HepG2 (cell line): ENCODE data around the gene GPR68. TPM values are rescaled to one million over a fixed set of nuclear protein-coding genes. Genes with fewer than 3 reads are reported as not detected.

Experiments
- ATRX ChIP-seq: sonication (generic); formaldehyde crosslinking; IDR thresholded peaks from 2 replicates; pipeline ENCODE4 v1.4.0; 2020; ENCODE audit warnings: missing genetic modification reagents, borderline replicate concordance
- CBX2 ChIP-seq, 2 experiments: fragments of 200-600 bp in 1 of 2; sonication (generic); formaldehyde crosslinking in 1 of 2; IDR thresholded peaks; 2 replicates each; pipeline versions ENCODE4 v1.7.0 to v1.8.1; 2018 to 2022; ENCODE audit warnings: low read depth in 2 of 2, low read length in 1 of 2, mild to moderate bottlenecking in 1 of 2, missing genetic modification reagents in 1 of 2
- CBX5 ChIP-seq: sonication (generic); formaldehyde crosslinking; IDR thresholded peaks from 2 replicates; pipeline ENCODE4 v1.4.0; 2020; ENCODE audit warnings: missing genetic modification reagents, borderline replicate concordance
- KLF9 ChIP-seq: IDR thresholded peaks from 2 replicates; pipeline ENCODE4 v1.6.1; 2016; ENCODE audit warnings: low read depth
- MIER3 ChIP-seq: IDR thresholded peaks from 2 replicates; pipeline ENCODE4 v1.6.1; 2016; ENCODE audit warnings: missing compliant biosample characterization, borderline replicate concordance
- RAD51 ChIP-seq: fragments of 450-650 bp; IDR thresholded peaks from 2 replicates; pipeline ENCODE4 v1.6.1; 2016; ENCODE audit warnings: borderline replicate concordance
- TEAD2 ChIP-seq: sonication (generic); formaldehyde crosslinking; IDR thresholded peaks from 2 replicates; pipeline ENCODE4 v1.9.0; 2021; ENCODE audit warnings: missing genetic modification reagents
- ZNF180 ChIP-seq: sonication (generic); formaldehyde crosslinking; IDR thresholded peaks from 2 replicates; pipeline ENCODE4 v1.4.0; 2020; ENCODE audit warnings: low read depth, missing genetic modification reagents, borderline replicate concordance
- ZNF572 ChIP-seq: sonication (generic); formaldehyde crosslinking; IDR thresholded peaks from 2 replicates; pipeline ENCODE4 v1.5.1; 2020; ENCODE audit warnings: mild to moderate bottlenecking, missing genetic modification reagents
- polyA plus RNA-seq, 8 experiments: library from polyadenylated mRNA; depleted of rRNA in 3 of 8; stranded (reverse) in 7 of 8; unstranded in 1 of 8; fragments of >200 nt; fragmentation: Illumina TruSeq in 4 of 8; extraction: Trizol in 4 of 8; gene quantifications; 2 replicates each; pipeline versions ENCODE4 v1.2.1 to v1.2.3, GENCODE V29; 2011 to 2016; ENCODE audit warnings: low read depth in 4 of 8, missing spikeins in 1 of 8, mixed read lengths in 1 of 8; ENCODE audit not compliant: insufficient read depth in 1 of 8
- total RNA-seq, 5 experiments: library from RNA; depleted of rRNA; stranded (reverse); fragments of >200 nt; fragmentation: Illumina TruSeq; extraction: Trizol; gene quantifications; 2 replicates each; pipeline ENCODE4 v1.2.3, GENCODE V29; 2016; ENCODE audit warnings: low read depth in 1 of 5
- TF ChIP-seq, protein P1 (sequence below): IDR thresholded peaks from 2 replicates; pipeline ENCODE4 v1.6.1; 2016
- TF ChIP-seq, protein P2 (sequence below): sonication (generic); formaldehyde crosslinking; IDR thresholded peaks from 2 replicates; pipeline ENCODE4 v1.4.0; 2020; ENCODE audit warnings: missing genetic modification reagents
- TF ChIP-seq, protein P3 (sequence below): sonication (generic); formaldehyde crosslinking; IDR thresholded peaks from 2 replicates; pipeline ENCODE4 v1.5.0; 2020; ENCODE audit warnings: missing genetic modification reagents

Gene GPR68
- total and polyA plus RNA-seq, 2 of the 13 experiments (the other 11 are each of a cell fraction or from before 2014, with no cell fraction given) = not detected

DNA sequence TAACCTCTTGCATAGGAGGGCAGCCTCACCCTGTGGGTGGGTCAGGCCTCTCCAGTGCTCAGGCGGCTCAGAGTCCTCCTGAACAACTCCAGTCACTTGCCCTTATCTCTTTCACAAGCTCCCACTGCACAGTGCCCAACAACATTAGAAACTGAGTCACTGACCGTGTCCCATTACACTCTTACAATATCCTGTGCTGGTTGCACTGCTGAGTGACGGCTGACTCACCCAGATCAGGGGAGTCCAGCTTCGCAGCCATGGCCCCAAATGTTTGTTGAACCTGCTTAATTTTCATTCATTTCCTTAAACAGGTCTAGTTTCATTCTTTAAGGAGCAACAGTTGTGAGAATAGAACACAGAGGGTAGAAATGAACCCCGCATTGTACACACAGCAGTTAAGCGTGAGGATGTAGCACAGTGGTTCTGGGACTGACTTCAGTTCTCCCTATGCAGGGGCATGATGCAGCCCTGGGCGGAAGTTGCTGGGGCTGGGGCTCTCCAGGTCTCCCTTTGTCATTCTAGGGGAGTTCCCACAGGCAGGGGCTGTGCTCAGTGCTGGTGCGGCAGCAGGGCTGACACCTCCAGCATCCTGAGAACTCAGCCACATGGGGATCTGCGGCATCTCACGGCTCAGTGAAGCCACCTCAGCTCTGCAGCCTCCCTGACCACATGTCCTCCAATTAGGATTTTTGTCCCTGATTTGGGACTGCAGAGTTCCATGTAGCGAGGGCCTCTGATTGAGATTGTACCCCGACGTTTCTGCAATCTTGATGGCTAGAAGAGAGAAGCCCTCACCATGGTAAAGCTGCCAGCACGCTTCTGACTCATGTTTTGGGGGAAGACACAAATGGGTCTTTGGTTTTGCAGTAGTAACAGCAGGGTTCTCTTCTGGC lies 16.1 kb downstream of the GPR68 start (continued):
- TF ChIP-seq ZNF180 (no peak), ZNF572 (CRISPR knock-in tag) (no peak), KLF9 (CRISPR knock-in tag) (no peak), CBX5 (CRISPR knock-in tag) (no peak), RAD51 (no peak), ATRX (CRISPR knock-in tag) (no peak), MIER3 (no peak), CBX2 (IDR thresholded peaks at IDR 0.05; ENCODE audit: low read depth, low read length) (no peak), CBX2 (CRISPR knock-in tag; IDR thresholded peaks at IDR 0.05; ENCODE audit: low read depth) (no peak), TEAD2 (CRISPR knock-in tag) (no peak)
- TF ChIP-seq, protein P1, sequence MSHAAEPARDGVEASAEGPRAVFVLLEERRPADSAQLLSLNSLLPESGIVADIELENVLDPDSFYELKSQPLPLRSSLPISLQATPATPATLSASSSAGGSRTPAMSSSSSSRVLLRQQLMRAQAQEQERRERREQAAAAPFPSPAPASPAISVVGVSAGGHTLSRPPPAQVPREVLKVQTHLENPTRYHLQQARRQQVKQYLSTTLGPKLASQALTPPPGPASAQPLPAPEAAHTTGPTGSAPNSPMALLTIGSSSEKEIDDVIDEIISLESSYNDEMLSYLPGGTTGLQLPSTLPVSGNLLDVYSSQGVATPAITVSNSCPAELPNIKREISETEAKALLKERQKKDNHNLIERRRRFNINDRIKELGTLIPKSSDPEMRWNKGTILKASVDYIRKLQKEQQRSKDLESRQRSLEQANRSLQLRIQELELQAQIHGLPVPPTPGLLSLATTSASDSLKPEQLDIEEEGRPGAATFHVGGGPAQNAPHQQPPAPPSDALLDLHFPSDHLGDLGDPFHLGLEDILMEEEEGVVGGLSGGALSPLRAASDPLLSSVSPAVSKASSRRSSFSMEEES (CRISPR knock-in tag) = no peak
- TF ChIP-seq, protein P2, sequence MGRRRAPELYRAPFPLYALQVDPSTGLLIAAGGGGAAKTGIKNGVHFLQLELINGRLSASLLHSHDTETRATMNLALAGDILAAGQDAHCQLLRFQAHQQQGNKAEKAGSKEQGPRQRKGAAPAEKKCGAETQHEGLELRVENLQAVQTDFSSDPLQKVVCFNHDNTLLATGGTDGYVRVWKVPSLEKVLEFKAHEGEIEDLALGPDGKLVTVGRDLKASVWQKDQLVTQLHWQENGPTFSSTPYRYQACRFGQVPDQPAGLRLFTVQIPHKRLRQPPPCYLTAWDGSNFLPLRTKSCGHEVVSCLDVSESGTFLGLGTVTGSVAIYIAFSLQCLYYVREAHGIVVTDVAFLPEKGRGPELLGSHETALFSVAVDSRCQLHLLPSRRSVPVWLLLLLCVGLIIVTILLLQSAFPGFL (CRISPR knock-in tag) = no peak
- TF ChIP-seq, protein P3, sequence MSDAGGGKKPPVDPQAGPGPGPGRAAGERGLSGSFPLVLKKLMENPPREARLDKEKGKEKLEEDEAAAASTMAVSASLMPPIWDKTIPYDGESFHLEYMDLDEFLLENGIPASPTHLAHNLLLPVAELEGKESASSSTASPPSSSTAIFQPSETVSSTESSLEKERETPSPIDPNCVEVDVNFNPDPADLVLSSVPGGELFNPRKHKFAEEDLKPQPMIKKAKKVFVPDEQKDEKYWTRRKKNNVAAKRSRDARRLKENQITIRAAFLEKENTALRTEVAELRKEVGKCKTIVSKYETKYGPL (CRISPR knock-in tag) = no peak
- TF ChIP-seq, all 625 proteins: peak for 0
